ENCODE measurements around the gene SLC28A1. TPM values are rescaled to one million over a fixed set of nuclear protein-coding genes. Genes with fewer than 3 reads are reported as not detected.
"Not testable (repeated sequence)": the region's sequence is repeated elsewhere in the genome, so short reads cannot be mapped to it uniquely, and the experiment has no call there.

Gene SLC28A1
- total RNA-seq, 4 donors from 2014 or later, result 0.22 to 0.42 TPM; not detected in 2

- H3K36me3 ChIP-seq, H3K4me1 ChIP-seq, H3K27me3 ChIP-seq, H3K4me3 ChIP-seq, H3K27ac ChIP-seq: not testable (repeated sequence)
- 77 to 78% methylated on average over 7 of the region's 7 CpGs for WGBS, 2 donors
- peak; percentile 30 to 55 (median 50) for TF ChIP-seq CTCF (IDR thresholded peaks at IDR 0.05)
- DNase-seq (ENCODE audit: low spot score in 2 of 2), result peak in 1 of 2 donors; percentile 63
- peaks cover 0 to 17% (median 8%) of the 10 kb centered on the region in 4 donors for H3K9me3 ChIP-seq
Observed at GRCh38 chr15:84845631-84846030, 38.8 kb upstream of the SLC28A1 start.

GRCh38 chr15:84846269-84846668, 38.2 kb upstream of the SLC28A1 start:
- H3K4me1 ChIP-seq, result peaks cover 0 to 2% (median under 1%) of the 10 kb centered on the region in 4 donors
- no peaks in the 10 kb centered on the region for H3K27me3 ChIP-seq
- H3K27ac ChIP-seq, result no peak overlapping the region
- no peak for TF ChIP-seq EP300 (IDR thresholded peaks at IDR 0.05)
- TF ChIP-seq CTCF (IDR thresholded peaks at IDR 0.05), result no peak
- TF ChIP-seq POLR2A (IDR thresholded peaks at IDR 0.05), result no peak
- no peaks in the 10 kb centered on the region for H3K36me3 ChIP-seq
- WGBS, 2 donors, result 100% methylated on average over 1 of the region's 1 CpG
- DNase-seq (ENCODE audit: low spot score in 2 of 2), result no peak
- H3K9me3 ChIP-seq, result peaks cover 0 to 17% (median 8%) of the 10 kb centered on the region in 4 donors
- no peak overlapping the region for H3K4me3 ChIP-seq

- H3K27me3 ChIP-seq, result no peaks in the 10 kb centered on the region
- no peak overlapping the region for H3K27ac ChIP-seq
- no peaks in the 10 kb centered on the region for H3K4me1 ChIP-seq
- TF ChIP-seq POLR2A (IDR thresholded peaks at IDR 0.05) (no peak), CTCF (IDR thresholded peaks at IDR 0.05) (no peak), EP300 (IDR thresholded peaks at IDR 0.05) (no peak)
- no peak overlapping the region for H3K4me3 ChIP-seq
- no peaks in the 10 kb centered on the region for H3K36me3 ChIP-seq
- DNase-seq (ENCODE audit: low spot score in 2 of 2), result no peak
- H3K9me3 ChIP-seq, result peaks cover 0 to 17% (median 8%) of the 10 kb centered on the region in 4 donors
Observed at GRCh38 chr15:84847382-84847781, 37.1 kb upstream of the SLC28A1 start.

GRCh38 chr15:84852212-84852611, 32.2 kb upstream of the SLC28A1 start:
- Histone ChIP-seq H3K27me3 (no peaks in the 10 kb centered on the region), H3K4me1 (no peaks in the 10 kb centered on the region), H3K4me3 (no peak overlapping the region), H3K9me3 (peaks cover 0 to 14% (median 4%) of the 10 kb centered on the region in 4 donors), H3K36me3 (peaks cover 0 to 8% (median 0%) of the 10 kb centered on the region in 3 donors), H3K27ac (no peak overlapping the region)
- DNase-seq (ENCODE audit: low spot score in 2 of 2), result no peak
- WGBS, 2 donors, result 93 to 94% methylated on average over 5 of the region's 5 CpGs
- TF ChIP-seq CTCF (IDR thresholded peaks at IDR 0.05) (no peak), EP300 (IDR thresholded peaks at IDR 0.05) (no peak), POLR2A (IDR thresholded peaks at IDR 0.05) (no peak)

DNA sequence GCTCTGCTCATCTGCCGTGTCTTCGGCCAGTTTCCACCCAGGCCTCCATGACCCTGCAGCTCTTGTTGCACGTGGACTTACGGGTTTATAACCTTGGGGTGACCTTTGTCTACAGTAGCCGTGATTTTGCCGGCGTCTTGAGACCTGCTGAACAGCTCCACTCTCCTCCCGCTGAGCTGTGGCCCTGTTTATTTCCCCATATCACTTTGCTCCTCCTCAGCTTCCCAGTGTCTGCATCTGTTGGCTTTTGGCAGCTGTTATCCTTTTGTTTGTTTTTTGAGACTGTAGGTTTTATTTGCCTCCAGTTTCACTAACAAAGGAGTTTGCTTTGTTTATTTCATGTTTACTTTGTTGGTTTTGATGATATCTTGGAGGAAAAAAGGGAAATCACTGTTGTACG, 29.3 kb upstream of the SLC28A1 start:
- H3K27ac ChIP-seq, result no peak overlapping the region
- H3K9me3 ChIP-seq, result no peaks in the 10 kb centered on the region
- H3K4me1 ChIP-seq, result no peaks in the 10 kb centered on the region
- no peak overlapping the region for H3K4me3 ChIP-seq
- H3K36me3 ChIP-seq, result peaks cover 0 to 21% (median 0%) of the 10 kb centered on the region in 3 donors
- TF ChIP-seq CTCF (IDR thresholded peaks at IDR 0.05) (no peak), EP300 (IDR thresholded peaks at IDR 0.05) (no peak), POLR2A (IDR thresholded peaks at IDR 0.05) (no peak)
- whole genome bisulfite sequencing, 2 donors, result 69 to 73% methylated on average over 9 of the region's 9 CpGs
- no peak for DNase-seq (ENCODE audit: low spot score in 2 of 2)
- H3K27me3 ChIP-seq, result no peaks in the 10 kb centered on the region
